ELR (cell line): ENCODE results near the gene UBL4B.

Experiments used
- DNase-seq: peaks from one replicate; pipeline ENCODE4 v3.0.0-alpha.2; 2015; ENCODE audit warnings: low read depth

The UBL4B gene

GRCh38 chr1:110114784-110115183 is 2.5 kb downstream of the UBL4B start:
- no peak for DNase-seq

DNA sequence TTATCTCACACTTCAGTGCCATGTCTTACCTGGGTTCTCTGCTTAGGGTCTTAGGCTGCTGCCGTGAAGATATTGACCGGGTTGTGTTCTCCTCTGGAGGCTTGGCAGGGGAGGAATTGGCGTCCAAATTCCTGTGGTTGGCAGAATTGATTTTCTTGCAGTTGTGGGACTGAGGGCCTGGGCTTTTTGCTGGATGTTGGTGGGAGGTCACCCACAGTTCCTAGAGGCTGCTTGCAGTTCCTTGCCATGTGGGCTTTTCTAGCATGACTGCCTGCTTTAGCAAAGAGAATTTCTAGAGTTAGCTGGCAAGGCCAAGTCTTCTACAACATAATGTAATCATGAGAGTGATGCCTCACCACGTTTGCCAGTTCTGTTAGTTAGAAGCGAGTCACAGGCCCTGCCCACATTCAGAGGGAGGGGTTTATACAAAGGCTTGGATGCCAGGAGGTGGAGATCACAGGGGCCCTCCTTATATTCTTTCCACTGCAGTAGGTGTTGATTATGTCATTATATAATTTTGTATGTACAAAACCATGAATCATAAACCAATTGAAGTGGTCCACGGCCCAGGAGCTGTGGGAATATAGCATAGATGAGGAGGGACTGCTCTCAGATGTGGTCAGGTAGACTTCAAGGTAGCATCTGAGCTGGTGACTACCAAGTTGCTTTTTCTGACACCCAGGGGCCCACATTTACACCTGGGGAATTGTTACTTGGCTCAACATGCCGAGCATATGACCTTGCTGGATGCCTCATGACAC is 6.6 kb downstream of the UBL4B start:
- peak; percentile 32 for DNase-seq

DNA sequence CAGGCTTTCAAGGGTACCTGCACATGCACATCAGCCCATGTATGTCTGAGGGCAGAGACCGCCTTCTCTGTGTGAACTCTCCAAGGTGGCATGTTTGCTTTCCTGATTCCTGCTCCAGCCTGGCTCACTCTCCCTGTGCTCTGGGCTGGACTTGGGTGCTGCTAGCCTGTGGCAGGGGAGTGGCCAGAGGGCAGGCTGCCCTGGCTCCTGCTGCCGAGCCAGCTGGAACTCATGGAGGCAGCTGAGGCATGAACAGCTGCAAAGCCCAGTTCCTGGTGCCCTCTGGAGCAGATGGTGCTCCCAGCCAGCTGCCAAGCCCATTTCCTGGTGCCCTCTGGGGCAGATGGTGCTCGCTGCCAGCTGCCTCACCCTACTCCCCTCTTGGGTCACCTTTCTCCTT is 7.6 kb downstream of the UBL4B start:
- DNase-seq = no peak

DNA sequence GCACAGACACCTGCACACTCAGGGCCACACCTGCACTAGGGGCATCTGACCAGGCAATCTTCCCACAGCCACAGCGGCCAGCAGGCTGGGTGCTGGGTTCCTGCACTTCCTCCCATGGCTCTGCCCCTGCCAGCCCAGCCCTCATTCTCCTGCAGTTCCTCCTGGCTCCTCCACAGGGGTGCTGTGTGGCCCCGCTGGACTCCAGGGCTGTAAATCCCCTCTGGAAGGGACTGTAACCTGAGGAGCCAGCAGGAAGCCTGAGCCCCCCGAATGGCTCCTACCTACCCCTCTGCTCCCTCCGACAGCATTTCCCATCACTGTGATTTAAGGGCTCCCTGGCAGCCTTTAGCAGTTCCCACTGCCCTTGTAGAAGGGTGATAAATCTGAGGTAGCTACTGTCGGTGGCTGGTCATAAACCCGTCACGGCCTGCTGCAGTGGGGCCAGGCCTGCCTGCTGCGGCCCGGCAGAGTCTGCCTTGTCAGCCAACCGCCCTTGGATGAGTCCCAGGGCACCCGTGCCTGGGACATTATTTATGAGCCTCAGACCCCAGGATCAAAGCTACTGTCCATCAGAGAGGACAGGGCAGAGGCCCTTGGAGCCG is 8.8 kb downstream of the UBL4B start:
- DNase-seq = no peak

DNA sequence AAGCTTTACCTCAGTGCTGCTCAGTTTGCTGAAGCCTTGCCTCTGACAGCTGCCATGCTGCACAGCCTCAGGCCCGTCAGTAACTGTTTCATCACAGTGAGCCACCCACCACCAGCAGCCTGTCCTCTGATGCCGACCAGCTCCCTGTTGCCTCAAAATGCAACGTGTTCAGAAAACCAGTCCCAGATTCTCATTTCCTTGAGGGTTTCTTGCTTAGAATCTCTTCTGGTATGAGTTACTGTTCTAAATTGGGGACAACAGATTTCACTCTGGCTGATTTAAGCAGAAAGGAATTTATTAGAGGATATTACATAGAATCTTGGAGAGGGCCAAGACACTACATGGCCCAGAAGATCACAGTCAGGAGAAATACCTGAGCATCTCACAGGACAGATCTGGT is 11.0 kb downstream of the UBL4B start:
- no peak for DNase-seq

- DNase-seq = no peak
These were observed 13.6 kb downstream of the UBL4B start for GRCh38 chr1:110125810-110126209.

DNA sequence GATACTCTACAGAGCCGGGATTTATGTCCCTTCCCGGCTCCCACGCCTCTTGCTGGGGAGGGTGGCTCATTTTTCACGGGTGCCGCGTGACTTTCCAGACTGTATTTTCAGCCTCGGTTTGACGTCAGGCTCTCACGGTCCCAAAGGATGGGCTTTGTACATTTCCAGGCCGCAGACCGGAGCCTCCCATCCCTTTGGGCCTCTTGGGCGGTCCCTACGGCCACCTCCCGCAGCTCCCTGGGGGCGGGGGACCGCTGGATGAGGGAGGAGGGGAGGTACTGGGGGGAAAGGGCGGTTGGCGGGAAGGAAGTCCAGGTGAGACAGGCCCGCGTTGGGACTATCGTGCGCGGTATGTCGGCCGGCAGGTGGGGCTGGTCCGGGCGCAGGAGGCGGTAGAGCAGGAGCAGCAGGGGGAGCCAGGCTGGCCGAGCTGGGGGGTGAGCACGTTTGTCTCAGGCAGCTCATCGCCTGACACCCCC is 17.9 kb downstream of the UBL4B start:
- no peak for DNase-seq

DNA sequence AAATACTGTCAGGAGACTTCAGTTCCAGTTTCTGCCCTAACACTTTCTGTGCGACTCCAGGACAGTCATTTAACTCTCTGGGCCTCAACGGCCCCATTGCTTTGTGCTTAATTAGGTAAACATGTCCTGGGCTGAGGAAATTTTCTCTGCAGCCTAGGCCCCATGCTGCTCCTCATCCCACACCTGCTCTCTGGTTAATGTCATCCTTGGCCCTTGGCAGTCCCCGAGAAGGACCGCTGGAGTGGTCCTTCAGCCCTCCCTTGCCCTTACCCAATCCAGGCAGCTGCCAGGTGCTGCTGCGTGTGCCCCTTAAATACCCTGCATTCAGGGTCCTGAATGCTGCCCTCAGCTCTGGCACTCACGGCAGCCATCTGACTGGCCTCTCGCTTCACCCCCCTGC is 18.7 kb downstream of the UBL4B start:
- DNase-seq = no peak

- no peak for DNase-seq
These were observed 20.4 kb downstream of the UBL4B start for GRCh38 chr1:110132682-110133081.

GRCh38 chr1:110133436-110133835 is 21.2 kb downstream of the UBL4B start:
- DNase-seq = no peak

- no peak for DNase-seq
These were observed 21.9 kb downstream of the UBL4B start for GRCh38 chr1:110134050-110134595.

- no peak for DNase-seq
These were observed 23.0 kb downstream of the UBL4B start for GRCh38 chr1:110135246-110135645.

DNA sequence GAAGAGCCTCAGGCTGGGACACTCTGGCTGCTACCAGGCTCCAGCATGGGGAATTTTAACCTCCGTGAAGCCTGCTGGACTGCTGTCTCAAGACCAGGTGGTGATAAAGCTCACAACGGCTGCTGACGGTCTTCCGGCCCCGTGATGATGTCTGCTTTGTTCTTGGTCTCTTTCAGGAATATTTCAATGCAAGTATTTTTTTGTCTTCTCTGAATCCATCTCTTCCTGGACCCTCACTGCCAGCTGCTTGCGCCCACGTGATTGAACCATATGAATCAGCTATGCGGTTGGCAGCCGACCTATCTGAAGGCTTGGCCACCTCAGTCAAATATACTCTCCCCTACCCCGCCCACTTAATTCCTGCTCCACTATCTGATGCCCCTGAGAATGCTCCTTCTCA is 23.4 kb downstream of the UBL4B start:
- DNase-seq = no peak

DNA sequence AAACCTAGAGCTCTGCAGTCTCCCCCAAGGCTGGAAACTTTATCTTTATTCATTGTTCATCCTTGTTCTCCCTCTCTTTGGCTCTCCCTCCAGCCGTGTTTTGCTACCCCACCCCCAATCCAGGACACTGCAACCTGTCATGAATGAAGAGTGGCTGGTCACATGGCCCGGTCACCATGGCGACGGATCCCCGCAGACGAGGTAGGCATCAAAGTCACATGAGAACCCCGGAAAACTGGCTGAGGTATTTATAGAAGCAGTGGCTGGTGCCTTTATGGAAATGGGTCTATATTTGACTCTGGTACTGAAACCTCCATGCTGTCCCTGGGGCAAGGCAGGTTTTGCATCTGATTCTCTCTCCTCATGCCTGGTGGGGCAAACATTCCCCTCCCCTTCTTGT is 24.7 kb downstream of the UBL4B start:
- no peak for DNase-seq

DNA sequence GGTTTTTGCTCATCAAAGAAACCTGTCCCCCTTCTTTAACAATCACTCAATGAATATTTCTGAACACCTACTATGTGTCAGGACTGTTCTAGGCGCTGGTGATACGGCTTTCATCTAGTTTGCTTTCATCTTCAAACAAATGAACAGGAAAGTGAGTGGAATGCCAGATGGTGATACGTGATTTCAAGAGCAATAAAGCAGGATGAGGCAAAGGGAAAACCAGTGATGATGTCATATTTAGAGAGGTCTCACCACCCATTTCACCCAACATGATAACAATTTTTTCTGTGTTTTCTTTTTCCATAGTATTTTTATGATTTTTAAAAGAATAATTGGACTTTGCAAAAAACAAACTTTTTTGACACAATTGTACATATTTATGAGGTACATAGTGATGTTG is 26.7 kb downstream of the UBL4B start:
- DNase-seq = no peak

GRCh38 chr1:110144366-110144765 is 32.1 kb downstream of the UBL4B start:
- no peak for DNase-seq

GRCh38 chr1:110148961-110149360 is 36.7 kb downstream of the UBL4B start:
- DNase-seq = peak; percentile 36

DNA sequence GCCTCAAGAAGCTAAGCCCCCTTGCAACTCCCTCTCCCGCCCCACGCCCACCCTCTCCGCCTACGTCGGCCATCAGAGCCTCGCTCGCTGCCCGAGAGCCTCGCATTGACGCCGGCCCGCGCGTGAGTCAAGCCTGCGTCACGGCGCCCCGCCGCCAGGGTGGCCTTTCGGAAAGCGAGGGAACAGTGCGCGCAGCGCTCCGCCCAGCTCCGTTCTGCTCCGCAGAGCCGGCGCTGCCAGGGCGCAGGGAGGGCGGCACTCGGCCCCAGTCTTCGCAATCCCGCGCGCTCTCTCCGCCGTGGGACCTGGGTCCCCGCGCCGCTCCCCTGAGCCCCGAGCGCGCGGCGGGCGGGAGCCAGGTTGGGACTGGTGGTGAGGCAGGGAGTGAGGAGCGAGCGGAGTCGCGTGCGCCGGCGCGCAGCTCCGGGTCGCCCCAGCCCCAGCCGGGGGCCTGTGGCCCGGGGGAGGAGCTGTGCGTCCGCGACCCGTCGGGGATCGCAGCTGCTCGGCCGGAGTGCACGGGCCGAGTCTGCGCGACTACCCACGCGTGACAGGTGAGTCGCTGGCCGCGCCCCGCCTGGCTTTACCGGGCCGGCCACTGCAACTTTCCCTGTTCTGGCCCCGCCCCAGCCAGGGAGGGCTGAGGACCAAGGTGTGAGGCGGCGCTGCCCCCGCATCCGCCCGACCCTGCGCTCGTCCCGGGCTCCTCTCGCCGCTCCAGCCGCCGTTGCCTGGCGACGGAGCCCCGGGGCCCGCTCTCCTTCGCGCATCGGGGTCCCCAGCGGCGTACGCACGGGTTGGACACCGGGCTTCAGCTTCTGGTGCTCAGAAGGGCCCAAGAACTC is 38.3 kb downstream of the UBL4B start, which contains the start of gene SLC6A17:
SLC6A17 (plus strand) TSS at position 165 of the 845 bp plus-strand sequence. CDS start 16,436 bp downstream, outside the sequence.
- peak; percentile 86 for DNase-seq

- DNase-seq = no peak
These were observed 39.0 kb downstream of the UBL4B start for GRCh38 chr1:110151175-110151669.

DNA sequence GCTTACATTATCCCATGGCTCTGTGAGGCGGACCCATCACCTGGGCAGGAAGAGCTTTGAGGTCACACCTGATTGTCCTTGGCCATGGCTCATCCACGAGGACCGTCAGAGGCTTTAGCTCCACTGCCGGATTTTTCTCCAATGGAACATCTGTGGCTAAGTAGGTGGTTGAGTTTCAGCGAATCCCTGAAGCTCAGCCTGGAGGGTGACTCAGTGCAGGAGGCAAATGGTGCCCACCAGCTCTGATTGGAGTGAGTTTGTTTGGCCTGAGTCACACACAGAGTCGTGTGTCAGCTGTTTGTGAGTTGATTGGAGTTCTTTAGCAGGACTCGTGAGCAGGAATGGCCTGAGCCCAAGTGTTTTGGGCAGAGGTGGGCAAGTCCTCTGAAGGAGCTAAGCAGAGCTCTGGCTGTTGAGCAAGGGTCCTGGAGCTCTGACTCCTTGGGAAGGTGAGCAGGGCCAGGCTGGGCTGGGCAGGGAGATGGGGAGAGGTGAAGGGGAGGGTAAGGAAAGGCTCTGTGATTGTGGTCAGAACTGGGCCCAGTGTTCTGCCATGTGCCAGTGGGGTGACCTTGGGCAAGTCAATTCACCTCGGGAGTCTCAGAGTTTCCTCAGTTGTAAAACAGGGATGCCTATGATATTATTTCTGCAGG is 40.0 kb downstream of the UBL4B start:
- DNase-seq = peak; percentile 84

- no peak for DNase-seq
These were observed 41.2 kb downstream of the UBL4B start for GRCh38 chr1:110153407-110153950.
